Transverse colon (tissue), 4 donors: ENCODE data around the gene RORB.

Experiments
- POLR2A ChIP-seq: fragments of 450-650 bp; IDR thresholded peaks from one replicate; pipeline ENCODE4 v1.6.1; 2016; ENCODE audit warnings: antibody characterized with exemption, mild to moderate bottlenecking, moderate library complexity
- POLR2AphosphoS5 ChIP-seq, 3 donors: sonication (generic); formaldehyde crosslinking; IDR thresholded peaks; one replicate each; pipeline ENCODE4 v1.6.1; 2016; ENCODE audit warnings: antibody characterized with exemption in 3 of 3
- TF ChIP-seq, protein P1 (sequence below), 5 experiments: fragments of 200-600 bp in 3 of 5; fragments of 450-650 bp in 2 of 5; sonication (generic) in 3 of 5; IDR thresholded peaks; 1 replicate in 2 of 5; 2 replicates in 3 of 5; pipeline ENCODE4 v1.5.1; 2016 to 2017; ENCODE audit warnings: antibody characterized with exemption in 5 of 5, inconsistent platforms in 3 of 5, mild to moderate bottlenecking in 2 of 5, moderate library complexity in 1 of 5

DNA sequence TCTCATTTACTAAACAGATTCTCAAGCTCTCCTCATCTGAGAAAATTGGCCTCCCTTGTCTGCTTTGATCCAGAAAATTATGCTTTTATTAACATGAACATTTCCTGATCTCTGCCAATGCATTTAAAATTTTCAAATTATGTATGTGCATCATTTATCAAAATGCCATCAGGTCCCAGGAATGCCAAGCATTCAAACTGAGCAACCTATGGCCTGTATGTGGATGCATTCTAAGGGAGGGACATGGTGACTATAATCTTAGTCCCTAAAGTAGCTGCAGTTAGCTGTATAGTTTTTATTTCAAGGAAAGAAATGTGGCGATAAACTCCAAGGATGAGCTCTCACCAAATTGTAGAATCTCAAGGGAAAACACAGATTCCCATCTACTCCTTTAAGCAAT is 9.7 kb upstream of the RORB start:
- TF ChIP-seq, protein P1, sequence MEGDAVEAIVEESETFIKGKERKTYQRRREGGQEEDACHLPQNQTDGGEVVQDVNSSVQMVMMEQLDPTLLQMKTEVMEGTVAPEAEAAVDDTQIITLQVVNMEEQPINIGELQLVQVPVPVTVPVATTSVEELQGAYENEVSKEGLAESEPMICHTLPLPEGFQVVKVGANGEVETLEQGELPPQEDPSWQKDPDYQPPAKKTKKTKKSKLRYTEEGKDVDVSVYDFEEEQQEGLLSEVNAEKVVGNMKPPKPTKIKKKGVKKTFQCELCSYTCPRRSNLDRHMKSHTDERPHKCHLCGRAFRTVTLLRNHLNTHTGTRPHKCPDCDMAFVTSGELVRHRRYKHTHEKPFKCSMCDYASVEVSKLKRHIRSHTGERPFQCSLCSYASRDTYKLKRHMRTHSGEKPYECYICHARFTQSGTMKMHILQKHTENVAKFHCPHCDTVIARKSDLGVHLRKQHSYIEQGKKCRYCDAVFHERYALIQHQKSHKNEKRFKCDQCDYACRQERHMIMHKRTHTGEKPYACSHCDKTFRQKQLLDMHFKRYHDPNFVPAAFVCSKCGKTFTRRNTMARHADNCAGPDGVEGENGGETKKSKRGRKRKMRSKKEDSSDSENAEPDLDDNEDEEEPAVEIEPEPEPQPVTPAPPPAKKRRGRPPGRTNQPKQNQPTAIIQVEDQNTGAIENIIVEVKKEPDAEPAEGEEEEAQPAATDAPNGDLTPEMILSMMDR (IDR thresholded peaks at IDR 0.05), result no peak
- TF ChIP-seq POLR2A (no peak), POLR2AphosphoS5 (IDR thresholded peaks at IDR 0.05) (no peak)
